HS-5 (cell line): ENCODE results near the gene LRRC8B.
A peak's percentile ranks its signal among the peaks of the same experiment; 100 is the strongest.

ENCODE experiments used
- DNase-seq: peaks from one replicate; pipeline ENCODE4 v3.0.0-alpha.2; 2012; ENCODE audit warnings: low read depth

The LRRC8B gene

DNA sequence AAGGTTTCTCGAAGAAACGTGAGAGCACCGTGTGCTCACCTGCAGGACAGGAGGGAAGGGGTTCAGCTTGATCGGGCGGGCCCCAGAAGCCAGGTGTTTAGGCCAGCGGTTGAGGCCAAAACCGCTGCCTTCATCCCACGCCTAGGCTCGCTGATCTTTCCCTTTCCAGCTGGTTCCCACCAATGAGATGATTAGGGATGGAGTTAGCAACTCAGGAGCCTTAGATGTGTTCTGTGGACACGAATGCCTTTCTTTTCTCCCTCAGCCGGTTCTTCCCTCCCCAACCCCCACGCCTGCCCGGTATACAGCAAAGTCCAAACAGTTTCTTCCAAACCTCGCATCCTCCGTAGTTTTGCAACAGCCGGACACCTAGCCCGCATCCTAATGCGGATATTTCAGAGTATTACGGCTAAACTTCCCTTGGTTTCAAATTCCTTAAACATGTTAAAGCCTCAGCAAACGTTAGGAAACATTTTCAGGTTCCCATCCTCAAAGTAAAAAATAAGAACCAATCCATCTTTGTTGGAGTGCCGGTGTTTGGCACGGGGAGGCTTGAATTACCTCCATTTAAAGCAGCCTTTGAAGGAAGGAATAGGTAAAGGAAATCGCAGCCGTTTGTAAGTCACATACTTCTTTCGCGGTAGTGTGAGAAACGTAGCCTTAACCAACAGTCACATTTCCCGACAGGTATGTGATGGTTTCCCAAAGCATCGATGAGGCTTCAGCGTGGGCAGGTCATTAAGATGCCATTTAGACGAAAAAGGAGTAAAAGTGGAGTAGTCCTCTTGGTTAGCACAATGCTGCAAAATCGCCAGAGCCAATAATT is 109.4 kb downstream of the LRRC8B start:
- peak; percentile 24 for DNase-seq

DNA sequence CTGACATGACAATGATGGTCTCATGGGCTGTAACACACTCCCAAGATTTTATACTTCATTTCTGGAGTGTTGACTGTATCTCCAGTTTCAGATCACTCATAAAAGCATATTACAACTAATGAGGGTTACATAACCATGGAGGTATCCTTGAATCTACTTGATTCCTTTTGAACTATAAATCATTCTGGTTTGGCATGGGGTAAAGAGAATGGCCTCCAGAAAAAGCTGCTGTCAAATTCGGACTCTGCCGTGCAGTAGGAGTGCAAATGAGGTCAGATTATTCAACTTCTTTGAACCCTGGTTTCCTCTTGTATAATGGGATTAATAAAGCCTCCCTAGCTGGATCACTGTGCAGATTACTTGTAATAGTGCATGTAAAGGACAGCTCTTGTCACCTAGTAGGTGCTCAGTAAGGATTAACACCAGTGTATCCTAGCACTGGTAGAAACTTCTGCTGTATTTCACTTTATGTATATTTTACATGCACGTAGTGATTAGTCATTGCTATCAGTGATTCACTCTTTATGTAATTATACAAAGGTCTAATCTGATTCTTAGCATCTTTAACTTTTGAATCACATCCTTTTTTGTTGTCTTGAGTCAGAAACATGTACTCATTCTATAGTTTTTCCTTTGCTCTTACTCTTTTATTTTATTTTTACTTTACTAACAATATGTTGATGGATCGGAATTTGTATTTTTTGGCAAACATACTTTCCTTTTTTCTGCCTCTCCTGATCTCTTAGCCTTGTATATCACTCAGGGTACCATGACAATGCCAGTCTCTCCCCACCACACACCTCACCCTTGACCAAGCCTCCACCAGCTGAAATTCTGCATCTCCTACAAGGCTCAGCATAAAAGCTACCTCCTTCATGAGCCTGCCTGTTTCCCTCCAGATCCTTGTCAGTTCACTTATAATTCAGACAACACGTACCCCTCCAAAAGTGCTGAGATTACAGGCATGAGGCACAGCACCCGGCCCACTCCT is 111.5 kb downstream of the LRRC8B start:
- DNase-seq, result peak; percentile 81

DNA sequence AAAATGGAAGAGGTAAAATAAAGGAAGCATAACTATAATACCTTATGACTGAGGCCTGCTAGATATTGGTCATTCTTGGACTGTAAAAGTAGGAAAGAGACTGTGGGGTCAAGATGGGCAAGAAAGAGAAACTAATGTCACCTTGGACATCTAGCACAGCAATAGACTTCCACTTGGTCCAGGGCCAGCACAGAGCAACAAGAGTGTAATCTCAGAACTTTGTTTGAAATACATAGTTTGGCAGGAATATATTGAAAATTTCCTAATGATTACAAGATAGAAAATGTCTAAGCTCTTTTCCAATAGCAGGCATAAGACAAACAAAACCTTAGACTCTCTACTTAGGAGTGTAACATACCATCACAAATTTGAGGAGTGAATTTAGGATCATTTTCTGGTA is 112.9 kb downstream of the LRRC8B start:
- DNase-seq, result no peak

DNA sequence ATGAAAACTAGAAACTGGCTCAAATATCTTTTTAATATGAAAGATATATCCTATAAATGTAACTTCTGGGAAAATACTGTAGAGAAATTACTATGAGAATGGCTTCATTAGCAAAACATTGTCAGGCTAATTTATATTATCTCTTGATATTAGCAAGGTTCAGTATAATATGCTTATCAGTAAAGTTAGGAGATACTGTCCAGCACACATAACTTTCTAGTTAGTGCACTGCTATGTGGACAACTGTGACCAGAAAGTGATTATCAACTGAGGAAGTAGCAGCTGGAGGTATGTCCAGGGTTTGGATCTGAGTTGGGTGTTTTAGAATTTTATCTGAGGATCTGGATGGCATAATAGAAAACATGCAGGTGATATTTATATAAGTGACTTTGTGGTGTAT is 115.8 kb downstream of the LRRC8B start:
- DNase-seq, result no peak

DNA sequence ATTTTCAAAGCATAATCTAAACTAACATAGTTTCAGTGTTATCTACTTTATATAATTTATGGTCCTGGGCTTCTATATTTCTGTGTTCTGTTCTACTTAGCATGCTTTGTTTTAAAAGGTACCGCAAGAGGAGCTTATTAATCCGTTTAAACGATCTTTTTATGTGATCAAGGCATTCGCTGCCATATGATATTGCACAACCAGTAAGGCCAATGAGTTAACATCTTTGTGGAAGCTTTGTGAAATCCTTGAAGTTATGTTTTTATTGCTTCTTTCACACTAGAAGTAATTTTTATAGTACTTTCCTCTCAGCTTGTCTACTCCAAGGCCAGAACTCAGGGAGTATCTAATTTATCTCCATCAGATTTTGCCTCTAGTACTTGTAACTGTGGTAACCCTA is 117.2 kb downstream of the LRRC8B start:
- DNase-seq, result no peak

DNA sequence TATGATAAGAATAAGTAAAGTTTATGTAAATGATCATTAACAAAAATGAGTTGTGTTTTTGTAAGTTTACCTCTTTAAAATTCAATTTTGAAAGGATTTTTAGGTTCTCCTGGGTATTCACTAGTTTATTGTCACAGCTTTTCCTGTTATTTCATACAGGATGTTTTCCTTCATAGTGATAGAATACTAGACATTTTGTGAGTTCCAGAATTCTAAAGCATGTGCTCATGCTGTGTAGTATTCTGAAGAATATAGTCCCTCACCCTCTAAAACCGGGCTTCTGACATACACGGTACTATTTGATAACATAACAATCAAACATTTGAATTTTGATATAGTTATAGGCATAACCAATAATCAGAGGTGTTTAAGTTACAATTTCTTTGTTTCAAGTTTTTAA is 118.9 kb downstream of the LRRC8B start:
- DNase-seq, result no peak

DNA sequence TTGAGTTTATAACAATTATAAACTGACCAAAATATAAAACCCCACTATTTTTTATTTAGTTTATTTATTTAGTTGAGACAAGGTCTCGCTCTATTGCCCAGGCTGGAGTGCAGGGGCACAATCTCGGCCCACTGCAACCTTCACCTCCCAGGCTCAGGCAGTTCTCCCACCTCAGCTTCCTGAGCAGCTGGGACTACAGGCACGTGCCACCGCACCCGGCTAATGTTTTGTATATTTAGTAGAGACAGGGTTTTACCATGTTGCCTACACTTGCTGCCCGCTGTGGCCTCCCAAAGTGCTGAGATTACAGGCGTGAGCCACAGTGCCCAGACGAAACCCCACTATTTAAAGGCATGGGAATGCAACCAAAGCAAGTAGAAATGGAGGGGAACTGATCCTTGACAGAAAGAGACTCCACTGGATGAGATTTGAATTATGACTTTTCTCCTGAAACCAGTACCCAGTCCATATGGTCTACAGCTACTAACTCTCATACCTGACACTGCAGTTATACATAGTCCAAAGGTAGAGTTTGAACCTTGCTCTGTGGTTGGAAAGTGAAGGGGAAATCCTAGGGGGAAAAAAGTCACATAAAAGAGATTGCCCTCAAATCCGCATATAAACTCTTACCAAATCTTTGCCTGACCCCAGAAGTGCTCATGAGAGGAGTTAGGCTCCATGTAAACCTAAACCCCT is 119.6 kb downstream of the LRRC8B start:
- no peak for DNase-seq

DNA sequence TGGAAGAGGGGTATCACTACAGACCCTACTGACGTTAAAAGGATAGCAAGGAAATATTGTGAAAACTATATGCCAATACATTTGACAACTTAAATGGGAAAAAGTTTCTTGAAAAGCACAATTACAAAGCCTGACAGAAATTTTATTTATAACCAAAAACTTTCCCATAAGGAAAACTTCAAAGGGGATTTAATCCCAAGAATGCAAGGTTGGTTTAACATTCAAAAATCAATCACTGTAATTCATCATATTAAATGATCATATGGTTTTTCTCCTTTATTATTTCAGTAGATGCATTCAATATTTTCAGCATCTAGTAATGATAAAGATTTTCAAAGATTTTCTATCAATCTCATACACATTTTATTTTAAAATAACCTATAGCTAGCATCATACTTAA is 121.6 kb downstream of the LRRC8B start:
- DNase-seq, result no peak
